Measurements from ENCODE around the gene GNA15.
"Not testable (repeated sequence)": the region's sequence is repeated elsewhere in the genome, so short reads cannot be mapped to it uniquely, and the experiment has no call there.

The GNA15 gene, protein sequence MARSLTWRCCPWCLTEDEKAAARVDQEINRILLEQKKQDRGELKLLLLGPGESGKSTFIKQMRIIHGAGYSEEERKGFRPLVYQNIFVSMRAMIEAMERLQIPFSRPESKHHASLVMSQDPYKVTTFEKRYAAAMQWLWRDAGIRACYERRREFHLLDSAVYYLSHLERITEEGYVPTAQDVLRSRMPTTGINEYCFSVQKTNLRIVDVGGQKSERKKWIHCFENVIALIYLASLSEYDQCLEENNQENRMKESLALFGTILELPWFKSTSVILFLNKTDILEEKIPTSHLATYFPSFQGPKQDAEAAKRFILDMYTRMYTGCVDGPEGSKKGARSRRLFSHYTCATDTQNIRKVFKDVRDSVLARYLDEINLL

DNA sequence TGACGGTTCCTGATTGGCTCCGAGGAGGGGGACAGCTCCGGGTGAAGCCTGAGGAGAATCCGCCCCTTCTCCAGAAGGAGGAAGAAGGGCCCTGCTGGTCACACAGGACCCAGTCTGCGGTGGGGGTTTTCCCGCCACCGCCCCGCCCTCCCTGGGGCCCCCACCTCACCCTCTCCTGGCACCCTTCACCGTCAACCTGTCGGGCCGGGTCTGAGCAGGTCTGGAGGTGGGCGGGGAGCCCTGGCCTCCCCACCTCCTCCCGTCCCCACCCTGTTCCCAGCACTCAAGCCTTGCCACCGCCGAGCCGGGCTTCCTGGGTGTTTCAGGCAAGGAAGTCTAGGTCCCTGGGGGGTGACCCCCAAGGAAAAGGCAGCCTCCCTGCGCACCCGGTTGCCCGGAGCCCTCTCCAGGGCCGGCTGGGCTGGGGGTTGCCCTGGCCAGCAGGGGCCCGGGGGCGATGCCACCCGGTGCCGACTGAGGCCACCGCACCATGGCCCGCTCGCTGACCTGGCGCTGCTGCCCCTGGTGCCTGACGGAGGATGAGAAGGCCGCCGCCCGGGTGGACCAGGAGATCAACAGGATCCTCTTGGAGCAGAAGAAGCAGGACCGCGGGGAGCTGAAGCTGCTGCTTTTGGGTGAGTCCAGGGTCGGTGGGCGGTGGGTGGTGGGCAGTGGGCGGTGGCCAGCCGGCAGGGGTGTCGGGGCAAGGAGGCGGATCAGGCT lies at the start of gene GNA15:
Gene GNA15 (plus strand): TSS at position 73 of the 723 bp plus-strand sequence. CDS start 418 bp downstream, at position 491.
- DNase-seq (ENCODE audit: low spot score), result no peak

DNA sequence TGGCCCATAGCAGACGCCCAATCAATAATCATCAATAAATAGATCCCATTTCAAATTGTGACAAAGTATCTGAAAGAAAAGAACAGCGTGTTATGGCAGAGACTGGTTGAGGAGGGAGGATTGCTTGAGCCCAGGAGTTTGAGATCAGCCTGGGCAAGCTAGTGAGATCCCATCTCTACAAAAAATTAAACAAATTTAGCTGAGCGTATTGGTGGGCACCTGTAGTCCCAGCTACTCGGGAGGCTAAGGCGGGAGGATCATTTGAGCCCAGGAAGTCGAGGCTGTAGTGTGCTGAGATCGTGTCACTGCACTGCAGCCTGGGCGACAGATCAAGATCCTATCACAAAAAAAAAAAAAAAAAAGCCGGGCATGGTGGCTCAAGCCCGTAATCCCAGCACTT lies 48.1 kb upstream of the GNA15 start:
- no peak for DNase-seq (ENCODE audit: low spot score)

DNA sequence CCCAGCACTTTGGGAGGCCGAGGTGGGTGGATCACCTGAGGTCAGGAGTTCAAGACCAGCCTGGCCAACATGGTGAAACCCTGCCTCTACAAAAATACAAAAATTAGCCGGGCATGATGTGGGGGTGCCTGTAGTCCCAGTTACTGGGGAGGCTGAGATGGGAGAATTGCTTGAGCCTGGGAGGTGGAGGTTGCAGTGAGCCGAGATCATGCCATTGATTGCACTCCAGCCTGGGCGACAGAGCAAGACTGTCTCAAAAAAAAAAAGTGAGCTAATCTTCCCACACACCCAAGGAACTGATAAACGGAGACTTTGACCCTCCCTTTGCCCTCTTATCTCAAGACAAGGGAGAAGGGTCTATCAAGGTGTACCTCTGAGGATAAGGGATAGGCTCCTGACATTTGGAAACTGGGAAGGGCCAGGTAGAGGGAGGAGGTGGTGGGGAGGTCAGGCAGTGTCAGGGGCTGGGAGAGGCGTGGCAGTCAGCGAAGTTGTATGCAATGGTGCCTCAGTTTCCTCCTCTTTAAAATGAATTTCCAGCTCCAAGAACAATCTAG lies 46.5 kb upstream of the GNA15 start:
- not testable (repeated sequence) for DNase-seq (ENCODE audit: low spot score)

DNA sequence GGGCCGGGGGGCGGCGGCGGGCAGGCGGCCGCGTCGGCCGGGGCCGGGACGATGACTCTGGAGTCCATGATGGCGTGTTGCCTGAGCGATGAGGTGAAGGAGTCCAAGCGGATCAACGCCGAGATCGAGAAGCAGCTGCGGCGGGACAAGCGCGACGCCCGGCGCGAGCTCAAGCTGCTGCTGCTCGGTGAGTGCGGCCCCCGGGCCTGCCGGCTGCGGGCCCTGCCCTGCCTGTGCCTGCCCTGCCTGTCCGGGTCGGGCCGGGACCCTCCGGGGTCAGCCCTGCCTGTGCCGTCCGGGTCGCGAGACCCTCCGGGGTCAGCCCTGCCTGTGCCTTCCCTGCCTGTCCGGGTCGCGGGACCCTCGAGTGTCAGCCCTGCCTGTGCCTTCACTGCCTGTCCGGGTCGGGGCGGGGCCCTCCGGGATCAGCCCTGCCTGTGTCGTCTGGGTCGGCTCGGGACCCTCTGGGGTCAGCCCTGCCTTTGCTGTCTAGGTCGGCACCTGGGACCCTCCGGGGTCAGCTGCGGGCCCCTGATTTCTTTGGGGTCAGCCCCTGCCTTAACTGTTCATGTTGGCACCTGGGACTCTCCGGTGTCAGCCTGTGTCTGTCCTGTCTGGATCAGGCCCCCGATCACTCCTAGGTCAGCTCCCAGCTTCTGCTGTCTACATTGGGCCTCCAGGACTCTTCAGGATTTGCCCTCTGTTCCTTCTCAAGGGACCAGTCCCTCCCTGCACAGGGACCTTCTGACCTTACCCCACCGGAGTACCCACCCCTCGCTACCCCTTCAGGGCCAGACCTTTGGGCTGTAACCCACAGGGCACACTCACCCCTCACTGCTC lies 41.0 kb upstream of the GNA15 start:
- no peak for DNase-seq (ENCODE audit: low spot score)

DNA sequence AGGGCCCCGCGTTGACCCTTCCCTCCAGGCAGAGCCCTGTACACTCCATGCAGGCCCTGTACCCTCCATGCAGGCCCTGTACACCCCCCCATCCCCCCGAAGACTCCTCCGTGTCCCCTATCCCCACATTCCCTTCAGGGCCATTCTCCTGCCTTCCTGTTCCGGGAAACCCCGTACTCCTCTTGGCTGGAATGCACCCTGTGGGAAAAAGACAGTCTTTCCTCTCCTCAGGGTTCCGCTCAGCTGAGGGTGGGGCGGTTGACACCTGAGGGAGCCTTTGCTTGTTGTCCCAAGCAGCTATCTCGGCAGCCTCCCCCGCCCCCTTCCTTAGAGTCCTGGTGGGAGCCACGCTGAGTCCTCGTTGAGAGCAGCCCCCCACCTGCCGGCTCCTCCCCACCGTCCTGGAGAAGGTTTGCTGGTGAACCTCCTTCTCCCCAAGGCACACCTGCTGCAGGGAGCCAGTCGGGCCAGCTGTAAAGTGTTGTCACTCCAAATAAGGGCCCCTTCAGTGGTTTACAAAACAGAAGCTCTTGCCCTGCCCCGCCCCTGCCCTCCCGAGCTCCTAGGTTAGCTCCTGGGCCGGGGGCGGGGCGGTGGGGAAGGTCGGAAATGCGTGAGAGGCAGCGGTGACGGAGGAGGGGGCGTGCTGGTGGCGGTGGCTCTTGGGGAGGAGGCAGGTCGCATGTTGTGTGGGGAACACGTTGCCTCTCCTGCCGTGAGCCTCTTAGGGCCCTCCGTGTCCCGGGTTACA lies 40.2 kb upstream of the GNA15 start:
- peak; percentile 84 for DNase-seq (ENCODE audit: low spot score)

DNA sequence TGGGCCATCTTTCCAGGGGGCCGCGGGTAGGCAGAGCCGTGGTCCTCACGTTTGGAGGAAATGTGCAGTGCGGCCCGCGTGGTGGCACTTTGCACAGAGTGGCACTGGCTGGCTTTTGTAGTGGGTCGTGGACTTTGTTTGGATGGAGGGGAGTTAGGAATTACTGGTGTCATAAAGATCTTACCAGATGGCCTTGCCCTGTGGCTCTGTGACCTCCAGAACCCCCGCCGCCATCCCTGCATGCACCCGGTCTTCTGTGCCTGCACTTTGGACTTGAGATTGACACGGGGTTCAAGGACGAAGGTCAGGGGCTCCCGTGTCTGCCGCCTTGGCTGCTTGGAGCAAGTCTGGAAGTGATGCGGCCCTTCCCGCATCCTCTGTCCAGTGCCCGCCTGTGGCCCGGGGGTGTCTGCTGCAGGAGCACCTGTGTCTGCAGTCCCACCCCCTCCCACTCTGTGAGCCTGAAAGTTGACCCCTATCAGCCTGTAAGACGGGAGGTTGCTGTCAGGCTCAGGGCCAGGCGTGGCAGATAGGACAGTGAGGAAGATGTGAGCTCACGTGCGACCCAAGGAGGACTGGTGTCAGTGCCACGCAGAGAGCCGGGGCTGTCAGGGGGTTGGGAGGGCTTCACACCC lies 39.4 kb upstream of the GNA15 start:
- no peak for DNase-seq (ENCODE audit: low spot score)

DNA sequence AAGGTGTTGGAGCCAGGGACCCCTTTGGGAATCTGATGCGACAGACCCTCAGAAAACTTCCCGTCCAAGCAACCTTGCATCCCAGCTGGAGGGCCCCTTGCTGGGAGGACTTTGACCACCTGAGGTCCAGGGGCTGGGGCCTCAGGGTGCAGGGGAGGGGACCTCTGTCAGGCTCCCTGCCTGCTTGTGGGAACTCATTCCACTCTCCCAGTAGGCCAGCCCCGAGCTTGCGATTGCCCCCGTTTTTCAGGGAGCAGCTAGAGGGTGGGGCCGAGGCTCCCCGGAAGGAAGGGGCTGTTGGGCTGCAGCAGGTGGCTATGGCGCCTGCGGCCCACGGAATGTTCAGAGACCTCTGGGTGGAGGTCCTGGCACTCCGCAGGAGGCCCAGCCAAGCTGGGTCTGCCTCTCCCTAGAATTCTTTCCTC lies 38.9 kb upstream of the GNA15 start:
- no peak for DNase-seq (ENCODE audit: low spot score)

DNA sequence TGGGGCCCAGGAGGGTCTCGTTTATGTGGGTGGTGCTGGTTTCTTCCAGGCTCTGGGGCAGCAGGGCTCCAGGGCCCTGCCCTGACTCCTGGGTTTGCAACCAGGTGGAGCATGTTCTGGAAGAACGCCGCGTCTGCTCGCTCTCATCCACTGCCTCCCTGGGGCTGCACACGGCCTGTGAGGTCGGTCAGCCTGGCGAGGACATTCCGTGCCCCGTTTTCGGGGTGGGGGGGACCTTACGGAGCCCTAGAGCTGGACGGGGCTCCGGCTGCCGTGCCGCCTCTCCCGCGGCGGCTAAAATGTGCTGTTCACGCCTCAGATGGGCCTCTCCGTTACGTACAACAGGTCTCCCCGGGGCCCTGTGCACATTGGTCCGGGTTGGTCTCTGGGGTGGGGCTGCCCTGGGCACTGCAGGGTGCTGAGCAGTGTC lies 38.4 kb upstream of the GNA15 start:
- no peak for DNase-seq (ENCODE audit: low spot score)

DNA sequence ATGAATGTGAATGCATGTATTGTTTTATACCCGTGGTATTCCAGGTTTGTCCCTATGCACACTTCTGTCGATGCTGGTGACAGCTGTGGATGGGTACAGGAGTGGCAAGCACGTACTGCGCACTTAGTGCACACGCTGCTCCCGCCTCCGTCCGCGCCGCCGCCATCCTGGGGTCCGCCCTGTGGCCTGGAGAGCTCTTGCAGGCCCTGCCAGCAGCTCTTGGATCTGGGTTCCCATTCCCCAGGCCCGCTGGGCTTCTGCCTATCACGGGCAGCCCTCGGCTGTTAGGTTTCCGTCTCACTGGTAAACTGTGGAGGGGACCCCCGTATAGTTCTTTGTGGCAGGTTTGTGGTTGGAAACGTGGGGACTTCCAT lies 37.7 kb upstream of the GNA15 start:
- no peak for DNase-seq (ENCODE audit: low spot score)

DNA sequence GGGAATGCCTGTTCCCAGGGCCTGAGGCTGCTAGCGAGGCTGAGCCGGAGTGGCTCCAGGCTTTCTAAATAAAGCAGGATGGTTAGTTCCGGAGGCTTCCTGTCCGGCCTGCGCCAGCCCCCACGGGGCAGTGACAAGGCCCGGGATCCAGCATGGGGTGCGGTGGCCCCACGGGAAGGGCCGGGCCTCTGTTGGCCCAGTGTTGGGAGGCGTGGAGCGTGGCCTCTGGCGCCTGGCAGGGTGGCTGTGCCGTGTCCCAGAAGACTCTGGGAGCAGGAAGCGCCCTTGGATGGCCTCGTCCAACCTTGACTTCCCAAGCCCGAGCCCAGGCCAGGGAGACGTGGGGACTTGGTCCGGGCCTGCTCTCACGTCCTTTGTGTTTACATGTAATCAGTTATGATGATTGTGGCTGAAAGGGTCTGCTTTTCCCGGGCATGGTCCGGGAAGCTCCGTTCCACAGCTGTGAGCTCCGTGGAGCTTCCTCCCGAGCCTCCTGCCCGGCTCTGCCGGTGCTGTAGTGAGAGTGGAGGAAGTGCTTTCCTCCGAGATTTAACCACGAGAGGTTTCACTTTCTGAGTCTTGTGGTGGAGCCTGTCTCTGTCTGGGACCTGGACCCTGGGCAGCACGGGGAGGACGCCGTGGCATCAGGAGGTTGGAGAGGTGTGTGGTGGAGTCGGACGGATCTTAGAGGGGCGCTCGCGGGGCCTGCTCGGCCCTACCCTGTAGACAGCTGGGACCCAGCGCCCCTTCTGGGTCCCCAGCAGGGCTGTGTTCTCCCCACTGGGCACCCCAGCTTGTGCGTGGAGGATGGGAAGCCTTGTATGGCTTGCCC lies 37.1 kb upstream of the GNA15 start:
- DNase-seq (ENCODE audit: low spot score), result no peak

DNA sequence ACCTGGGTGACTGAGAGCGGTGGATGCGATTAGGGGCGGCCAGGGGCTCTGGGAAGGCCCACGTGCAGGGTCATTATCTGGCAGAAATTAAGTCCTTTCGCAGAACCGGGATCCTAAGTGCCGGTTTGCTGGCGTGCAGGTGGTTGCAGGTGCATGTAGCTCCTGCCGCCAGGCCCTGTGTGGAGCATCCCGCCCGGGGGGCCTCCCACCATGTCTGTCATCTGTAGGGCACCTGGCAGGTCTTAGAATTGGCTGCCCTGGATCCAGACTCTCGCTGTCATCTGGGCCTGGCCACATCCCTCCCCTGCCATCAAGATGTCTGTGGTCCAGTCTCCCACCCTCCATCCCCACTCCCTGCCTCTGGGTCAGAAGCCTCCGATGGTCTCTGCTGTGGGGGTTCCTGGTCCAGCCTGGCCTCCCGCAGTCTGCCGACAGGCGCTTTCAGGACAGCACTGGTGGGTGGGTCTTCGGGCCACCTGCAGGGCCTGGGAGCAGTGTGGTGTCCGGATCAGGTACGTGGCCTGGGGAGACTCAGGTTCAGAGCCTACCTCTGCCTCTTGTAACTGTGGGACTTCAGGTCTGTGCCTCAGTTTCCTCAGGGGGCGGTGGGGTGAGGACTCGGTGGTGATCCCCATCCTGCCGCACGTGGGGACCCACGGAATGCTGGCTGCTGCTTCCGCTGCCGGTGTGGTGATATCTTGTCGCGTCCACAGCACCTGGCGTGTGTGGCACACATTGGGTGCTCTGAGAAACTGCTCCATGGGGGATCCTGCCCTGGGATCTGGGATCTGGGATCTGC lies 36.3 kb upstream of the GNA15 start:
- no peak for DNase-seq (ENCODE audit: low spot score)

DNA sequence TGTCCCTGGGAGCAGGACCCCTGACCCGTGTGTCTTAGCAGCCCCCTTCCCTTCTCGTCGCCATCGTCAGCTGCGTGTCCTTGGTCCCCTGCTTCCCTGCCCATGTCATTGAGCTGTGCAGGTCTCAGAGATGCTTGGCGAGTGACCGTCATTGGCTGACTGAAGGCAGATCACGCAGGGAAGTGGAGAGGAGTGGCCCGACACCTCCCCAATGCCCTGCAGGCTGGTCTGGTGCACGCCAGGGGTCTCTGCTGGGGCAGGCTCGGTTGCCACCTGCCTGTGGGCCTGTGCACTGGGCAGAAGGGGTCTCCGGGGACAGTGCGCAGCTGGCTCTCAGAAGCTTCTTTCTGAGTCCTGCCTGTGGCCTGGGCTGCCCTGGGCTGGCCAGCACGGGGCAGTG lies 35.5 kb upstream of the GNA15 start:
- DNase-seq (ENCODE audit: low spot score), result no peak

DNA sequence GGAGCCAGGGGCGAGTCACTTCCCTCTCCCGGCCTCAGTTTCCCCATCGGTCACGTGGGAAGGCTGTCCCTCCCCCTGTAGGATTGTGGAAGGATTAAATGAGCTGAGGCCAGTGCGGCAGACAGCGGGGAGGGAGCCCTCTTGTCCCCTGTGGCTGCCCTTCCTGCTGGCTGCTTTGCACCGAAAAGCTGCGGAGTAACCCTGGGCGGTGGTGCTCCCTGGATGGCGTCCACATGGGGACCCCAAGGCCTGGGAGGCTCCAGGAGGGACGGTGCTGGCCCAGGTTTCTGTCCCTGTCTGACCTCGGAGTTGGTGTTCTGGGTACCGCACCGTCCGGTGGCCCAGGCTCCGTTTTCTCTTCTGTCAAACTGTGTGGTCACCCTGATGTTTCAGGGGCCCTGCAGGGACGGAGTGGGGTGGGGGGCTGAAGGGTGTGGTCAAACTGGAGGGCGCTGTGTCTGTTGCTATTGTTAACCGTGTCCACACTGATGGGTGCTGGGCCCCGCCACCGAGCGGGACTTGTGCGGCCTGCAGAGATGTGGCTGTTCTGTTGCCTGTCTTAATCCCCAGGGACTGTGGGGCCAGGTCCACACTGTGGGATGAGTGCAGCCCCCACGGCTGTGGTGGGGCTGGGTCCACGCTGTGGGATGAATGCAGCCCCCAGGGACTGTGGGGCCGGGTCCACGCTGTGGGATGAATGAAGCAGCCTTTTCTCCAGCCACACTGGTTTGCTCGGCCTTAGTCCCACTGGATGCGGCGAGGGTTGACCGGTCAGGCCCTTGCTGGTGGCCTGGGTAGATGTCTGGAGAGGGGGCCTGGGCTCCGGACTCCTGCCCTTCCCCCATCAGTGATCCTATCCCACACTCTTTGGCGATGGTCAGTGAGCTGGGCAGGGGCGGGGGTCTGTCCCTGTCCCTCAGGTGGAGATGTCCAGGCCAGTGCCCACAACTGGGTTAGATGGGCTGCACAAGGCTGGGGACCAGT lies 34.8 kb upstream of the GNA15 start:
- no peak for DNase-seq (ENCODE audit: low spot score)

DNA sequence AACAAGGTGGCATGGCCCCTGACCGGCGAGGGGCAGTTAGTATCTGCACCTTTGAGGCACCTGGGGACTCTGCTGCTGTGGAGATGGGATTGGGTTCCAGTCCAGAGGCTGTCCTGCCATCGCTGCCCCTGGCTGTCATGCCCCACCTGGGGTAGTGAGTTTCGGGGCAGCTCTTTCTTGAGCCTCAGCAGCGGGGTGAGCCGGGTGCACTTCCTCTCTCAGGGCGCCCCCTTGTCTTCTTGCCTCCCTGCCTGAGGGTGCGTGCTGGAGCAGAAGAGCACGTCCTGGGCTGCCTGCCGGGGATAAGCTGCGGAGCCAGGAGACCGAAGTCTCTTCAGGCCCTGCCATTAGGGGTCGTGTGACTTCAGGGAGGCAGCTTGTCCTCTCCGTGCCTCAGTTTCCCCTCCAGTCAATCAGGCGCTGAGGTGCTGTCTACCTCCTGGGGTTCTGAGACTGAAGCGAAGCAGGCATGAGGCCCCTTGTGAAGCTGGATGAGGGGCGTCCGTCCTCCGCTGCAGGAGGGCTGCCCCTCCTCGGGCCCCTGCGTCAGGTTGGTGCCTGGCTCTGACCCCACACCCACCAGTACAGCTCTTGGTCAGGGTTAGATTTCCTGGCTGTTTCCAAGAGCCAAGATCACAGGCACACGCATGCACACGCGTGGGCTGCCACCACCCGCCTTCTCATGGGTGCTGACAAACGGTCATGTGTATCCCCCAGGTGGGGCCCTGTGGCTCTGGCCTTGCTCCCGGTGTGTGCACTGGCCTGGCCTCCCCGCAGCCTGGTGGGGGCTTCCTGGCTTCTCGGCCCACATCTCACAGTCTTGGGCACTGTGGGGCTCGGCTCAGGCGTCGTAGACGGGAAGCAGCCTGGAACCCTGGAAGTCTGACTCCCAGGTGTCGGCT lies 33.3 kb upstream of the GNA15 start:
- DNase-seq (ENCODE audit: low spot score), result no peak

DNA sequence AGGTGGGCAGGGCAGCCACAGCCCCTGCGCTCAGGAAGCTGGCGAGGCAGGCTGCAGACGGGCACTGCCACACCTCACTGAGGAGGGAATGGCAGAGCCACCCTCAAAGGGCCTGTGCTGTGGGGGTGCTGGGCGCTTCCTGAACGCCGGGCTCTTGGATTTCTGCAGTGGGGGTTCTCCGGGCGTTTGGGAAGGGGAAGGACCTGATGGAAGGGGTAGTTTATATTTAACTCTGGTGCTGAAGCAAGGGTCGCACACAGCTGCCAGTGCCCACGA lies 31.2 kb upstream of the GNA15 start:
- no peak for DNase-seq (ENCODE audit: low spot score)

DNA sequence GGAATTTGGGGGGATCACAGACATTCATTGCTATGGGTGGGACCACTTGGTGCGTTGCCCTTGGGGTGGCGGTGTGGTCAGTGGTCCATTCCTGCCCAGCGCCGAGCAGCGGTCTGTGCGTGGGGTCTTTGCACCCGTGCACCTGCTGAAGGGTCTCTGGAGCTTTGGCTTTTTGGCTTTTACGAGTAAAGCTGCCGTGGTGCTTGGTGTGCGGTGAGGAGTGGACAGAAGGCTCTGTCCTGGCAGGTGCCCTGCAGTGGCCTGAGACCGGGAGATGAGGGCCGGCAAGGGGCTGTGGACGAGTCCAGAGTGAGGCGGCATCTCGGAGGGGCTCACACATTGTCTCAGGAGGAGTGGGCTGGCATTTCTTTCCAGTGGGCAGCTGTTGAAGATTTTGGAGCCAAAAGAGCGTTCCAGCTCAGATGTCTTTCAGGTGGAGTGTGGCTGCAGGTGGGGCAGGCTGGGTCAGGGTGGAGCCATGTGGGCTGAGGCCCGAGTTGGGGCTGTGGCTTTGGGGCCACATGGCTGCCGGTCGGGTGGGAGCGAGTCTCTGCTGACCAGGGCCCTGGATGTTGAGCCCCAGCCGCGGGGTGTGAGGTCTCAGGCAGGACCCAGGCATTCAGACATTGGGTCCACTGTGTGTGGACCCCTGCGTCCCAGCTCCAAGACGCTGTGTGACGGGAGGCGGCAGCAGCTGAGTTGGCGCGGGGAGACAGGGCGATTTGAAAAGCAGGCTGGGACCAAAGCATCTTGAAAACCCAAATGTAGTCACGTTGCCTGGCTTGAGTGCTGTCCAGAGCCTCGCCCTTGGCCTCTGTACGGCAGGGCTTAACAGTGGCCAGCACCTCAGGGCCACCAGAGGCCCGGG lies 30.0 kb upstream of the GNA15 start:
- no peak for DNase-seq (ENCODE audit: low spot score)
